HG02623 (cell line): ENCODE measurements around the gene NEMP2.

Source experiments
- ATAC-seq: cut with Tn5 transposase; IDR thresholded peaks from one replicate; pipeline ENCODE4 v1.9.1; 2021; ENCODE audit warnings: moderate library complexity; ENCODE audit not compliant: unreplicated experiment

The NEMP2 gene

GRCh38 chr2:190534310-190535120, at the start of gene NEMP2:
Gene NEMP2 (minus strand): TSS chr2:190534722. CDS start chr2:190534655, 67 bp downstream.
- ATAC-seq = peak; percentile 64

- peak; percentile 49 for ATAC-seq
Observed at GRCh38 chr2:190583507-190584337, 49.2 kb upstream of the NEMP2 start.

- ATAC-seq = peak; percentile 57
Observed at GRCh38 chr2:190582736-190583506, 48.4 kb upstream of the NEMP2 start.

- no peak for ATAC-seq
Observed at GRCh38 chr2:190582019-190582418, 47.5 kb upstream of the NEMP2 start.

- no peak for ATAC-seq
Observed at GRCh38 chr2:190579915-190580846, 45.7 kb upstream of the NEMP2 start.

- no peak for ATAC-seq
Observed at GRCh38 chr2:190579058-190579410, 44.5 kb upstream of the NEMP2 start.

- ATAC-seq = peak; percentile 42
Observed at GRCh38 chr2:190578158-190579057, 43.9 kb upstream of the NEMP2 start.

GRCh38 chr2:190576573-190576972, 42.1 kb upstream of the NEMP2 start:
- ATAC-seq = no peak

- no peak for ATAC-seq
Observed at GRCh38 chr2:190575263-190575662, 40.7 kb upstream of the NEMP2 start.

- no peak for ATAC-seq
Observed at GRCh38 chr2:190574169-190574568, 39.6 kb upstream of the NEMP2 start.

GRCh38 chr2:190572246-190572645, 37.7 kb upstream of the NEMP2 start:
- ATAC-seq = no peak

- ATAC-seq = no peak
Observed at GRCh38 chr2:190571686-190572085, 37.2 kb upstream of the NEMP2 start.

- ATAC-seq = no peak
Observed at GRCh38 chr2:190570871-190571270, 36.3 kb upstream of the NEMP2 start.

- no peak for ATAC-seq
Observed at GRCh38 chr2:190569994-190570755, 35.7 kb upstream of the NEMP2 start.

- ATAC-seq = no peak
Observed at GRCh38 chr2:190564838-190565237, 30.3 kb upstream of the NEMP2 start.

- ATAC-seq = no peak
Observed at GRCh38 chr2:190563646-190564045, 29.1 kb upstream of the NEMP2 start.

- no peak for ATAC-seq
Observed at GRCh38 chr2:190563109-190563508, 28.6 kb upstream of the NEMP2 start.

- ATAC-seq = no peak
Observed at GRCh38 chr2:190562121-190562520, 27.6 kb upstream of the NEMP2 start.
